ENCODE measurements around the gene IL17RE. TPM values are rescaled to one million over a fixed set of nuclear protein-coding genes. Genes with fewer than 3 reads are reported as not detected.

The IL17RE gene
- total RNA-seq, 1 donor from 2014 or later = 2.8 TPM

DNA sequence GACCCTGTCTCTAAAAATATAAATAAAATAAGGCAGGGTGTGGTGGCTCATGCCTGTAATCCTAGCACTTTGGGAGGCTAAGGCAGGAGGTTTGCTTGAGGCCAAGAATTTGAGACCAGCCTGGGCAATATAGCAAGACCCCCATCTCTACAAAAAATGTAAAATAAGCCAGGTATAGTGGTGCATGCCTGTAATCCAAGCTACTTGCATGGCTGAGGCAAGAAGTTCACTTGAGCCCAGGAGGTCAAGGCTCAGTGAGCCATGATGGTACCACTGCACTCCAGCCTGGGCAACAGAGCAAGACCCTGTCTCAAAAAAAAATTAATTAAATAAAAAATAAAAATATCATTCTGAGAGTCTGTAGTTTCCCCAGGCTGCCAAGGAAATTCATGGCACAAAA is 16.3 kb upstream of the IL17RE start:
- TF ChIP-seq, protein P1, sequence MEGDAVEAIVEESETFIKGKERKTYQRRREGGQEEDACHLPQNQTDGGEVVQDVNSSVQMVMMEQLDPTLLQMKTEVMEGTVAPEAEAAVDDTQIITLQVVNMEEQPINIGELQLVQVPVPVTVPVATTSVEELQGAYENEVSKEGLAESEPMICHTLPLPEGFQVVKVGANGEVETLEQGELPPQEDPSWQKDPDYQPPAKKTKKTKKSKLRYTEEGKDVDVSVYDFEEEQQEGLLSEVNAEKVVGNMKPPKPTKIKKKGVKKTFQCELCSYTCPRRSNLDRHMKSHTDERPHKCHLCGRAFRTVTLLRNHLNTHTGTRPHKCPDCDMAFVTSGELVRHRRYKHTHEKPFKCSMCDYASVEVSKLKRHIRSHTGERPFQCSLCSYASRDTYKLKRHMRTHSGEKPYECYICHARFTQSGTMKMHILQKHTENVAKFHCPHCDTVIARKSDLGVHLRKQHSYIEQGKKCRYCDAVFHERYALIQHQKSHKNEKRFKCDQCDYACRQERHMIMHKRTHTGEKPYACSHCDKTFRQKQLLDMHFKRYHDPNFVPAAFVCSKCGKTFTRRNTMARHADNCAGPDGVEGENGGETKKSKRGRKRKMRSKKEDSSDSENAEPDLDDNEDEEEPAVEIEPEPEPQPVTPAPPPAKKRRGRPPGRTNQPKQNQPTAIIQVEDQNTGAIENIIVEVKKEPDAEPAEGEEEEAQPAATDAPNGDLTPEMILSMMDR (IDR thresholded peaks at IDR 0.05; ENCODE audit: insufficient read depth, low read length, poor library complexity, severe bottlenecking) = no peak
- Histone ChIP-seq H3K36me3 (ENCODE audit: control insufficient read depth, insufficient read depth, low read length) (no peaks in the 10 kb centered on the region), H3K4me3 (ENCODE audit: low read depth, low read length) (no peak overlapping the region), H3K27me3 (ENCODE audit: control insufficient read depth, insufficient read depth, low read length) (no peaks in the 10 kb centered on the region)
- DNase-seq (ENCODE audit: low read depth) = no peak

GRCh38 chr3:9887480-9887879 is 15.2 kb upstream of the IL17RE start:
- TF ChIP-seq, protein P1 (IDR thresholded peaks at IDR 0.05; ENCODE audit: insufficient read depth, low read length, poor library complexity, severe bottlenecking) = no peak
- DNase-seq (ENCODE audit: low read depth) = no peak
- Histone ChIP-seq H3K27me3 (ENCODE audit: control insufficient read depth, insufficient read depth, low read length) (no peaks in the 10 kb centered on the region), H3K4me3 (ENCODE audit: low read depth, low read length) (no peak overlapping the region), H3K36me3 (ENCODE audit: control insufficient read depth, insufficient read depth, low read length) (no peaks in the 10 kb centered on the region)

GRCh38 chr3:9888540-9888939 is 14.1 kb upstream of the IL17RE start:
- TF ChIP-seq, protein P1 (IDR thresholded peaks at IDR 0.05; ENCODE audit: insufficient read depth, low read length, poor library complexity, severe bottlenecking) = no peak
- H3K27me3 ChIP-seq (ENCODE audit: control insufficient read depth, insufficient read depth, low read length) = no peaks in the 10 kb centered on the region
- H3K4me3 ChIP-seq (ENCODE audit: low read depth, low read length) = no peak overlapping the region
- DNase-seq (ENCODE audit: low read depth) = no peak
- H3K36me3 ChIP-seq (ENCODE audit: control insufficient read depth, insufficient read depth, low read length) = no peaks in the 10 kb centered on the region

DNA sequence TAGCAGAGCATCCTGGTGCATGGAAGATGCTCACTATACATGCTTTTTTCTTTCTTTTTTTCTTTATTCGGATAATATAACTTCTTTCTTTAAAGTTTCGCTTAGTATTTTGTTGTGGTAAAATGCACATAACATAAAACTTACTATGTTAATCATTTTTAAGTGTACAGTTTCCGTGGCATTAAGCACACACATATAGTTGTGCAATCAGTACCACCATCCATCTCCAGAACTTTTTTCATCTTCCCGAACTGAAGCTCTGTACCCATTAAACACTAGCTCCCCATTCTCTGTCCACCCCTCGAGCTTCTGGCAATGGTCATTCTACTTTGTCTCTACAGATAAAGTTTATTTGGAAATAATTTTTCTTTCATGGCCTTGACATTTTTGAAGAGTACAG is 13.2 kb upstream of the IL17RE start:
- Histone ChIP-seq H3K4me3 (ENCODE audit: low read depth, low read length) (no peak overlapping the region), H3K27me3 (ENCODE audit: control insufficient read depth, insufficient read depth, low read length) (no peaks in the 10 kb centered on the region), H3K36me3 (ENCODE audit: control insufficient read depth, insufficient read depth, low read length) (no peaks in the 10 kb centered on the region)
- TF ChIP-seq, protein P1 (IDR thresholded peaks at IDR 0.05; ENCODE audit: insufficient read depth, low read length, poor library complexity, severe bottlenecking) = no peak
- DNase-seq (ENCODE audit: low read depth) = no peak

DNA sequence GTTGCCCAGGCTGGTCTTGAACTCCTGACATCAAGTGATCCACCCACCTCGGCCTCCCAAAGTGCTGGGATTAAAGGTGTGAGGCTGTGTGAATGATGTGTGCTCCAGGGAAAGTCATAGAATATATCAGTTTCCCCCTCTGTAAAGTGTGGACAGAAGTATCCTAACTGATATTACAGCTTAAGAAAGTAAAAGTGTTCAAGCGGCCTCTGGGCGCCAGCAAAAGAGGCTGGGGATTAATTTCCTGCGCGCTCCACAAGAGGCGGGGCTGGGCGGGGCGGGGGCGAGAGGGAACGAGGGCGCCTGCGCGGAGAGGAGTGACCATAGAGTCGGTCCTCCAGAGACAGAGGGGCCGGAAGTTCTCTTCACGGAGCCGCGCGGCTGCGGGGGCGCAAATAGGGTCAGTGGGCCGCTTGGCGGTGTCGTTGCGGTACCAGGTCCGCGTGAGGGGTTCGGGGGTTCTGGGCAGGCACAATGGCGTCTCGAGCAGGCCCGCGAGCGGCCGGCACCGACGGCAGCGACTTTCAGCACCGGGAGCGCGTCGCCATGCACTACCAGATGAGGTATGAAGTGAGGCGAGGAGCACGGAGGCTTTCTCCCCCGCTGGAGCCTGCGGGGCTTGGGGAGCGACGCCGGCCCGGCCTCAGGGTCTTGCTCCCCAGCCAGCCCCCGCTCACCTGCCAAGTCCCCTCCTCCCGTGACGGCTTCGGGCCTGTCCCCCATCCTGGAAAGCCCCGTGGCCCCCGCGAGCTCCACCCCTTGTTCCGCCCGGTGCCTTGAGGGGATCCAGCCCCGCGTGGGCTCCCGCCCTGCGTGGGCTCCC is 12.2 kb upstream of the IL17RE start, which contains the start of gene JAGN1:
Gene JAGN1, plus strand, starts transcription at position 362 of the 823 bp plus-strand sequence. Its CDS starts 113 bp downstream, at position 475.
- DNase-seq (ENCODE audit: low read depth) = no peak
- peak within 1 kb of the TSS; percentile 72 for H3K4me3 ChIP-seq (ENCODE audit: low read depth, low read length)
- TF ChIP-seq, protein P1 (IDR thresholded peaks at IDR 0.05; ENCODE audit: insufficient read depth, low read length, poor library complexity, severe bottlenecking) = no peak
- H3K36me3 ChIP-seq (ENCODE audit: control insufficient read depth, insufficient read depth, low read length) = no peaks in the 10 kb centered on the region
- H3K27me3 ChIP-seq (ENCODE audit: control insufficient read depth, insufficient read depth, low read length) = no peaks in the 10 kb centered on the region

Measured in kidney epithelial cell (primary cell).